HepG2 (cell line): Measurements from ENCODE around the gene AP3D1. TPM values are rescaled to one million over a fixed set of nuclear protein-coding genes. Genes with fewer than 3 reads are reported as not detected.
"Not testable (repeated sequence)": the region's sequence is repeated elsewhere in the genome, so short reads cannot be mapped to it uniquely, and the experiment has no call there.

ENCODE experiments used
- HOXA3 ChIP-seq: sonication (generic); formaldehyde crosslinking; IDR thresholded peaks from 2 replicates; pipeline ENCODE4 v1.5.0; 2020; ENCODE audit warnings: missing genetic modification reagents
- KAT8 ChIP-seq: IDR thresholded peaks from 2 replicates; pipeline ENCODE4 v1.6.1; 2016; ENCODE audit warnings: missing genetic modification reagents, missing compliant biosample characterization
- KLF9 ChIP-seq: IDR thresholded peaks from 2 replicates; pipeline ENCODE4 v1.6.1; 2016; ENCODE audit warnings: low read depth
- NFYC ChIP-seq: IDR thresholded peaks from 2 replicates; pipeline ENCODE4 v1.6.1; 2016; ENCODE audit warnings: missing genetic modification reagents, missing compliant biosample characterization
- RXRB ChIP-seq: IDR thresholded peaks from 2 replicates; pipeline ENCODE4 v1.6.1; 2016; ENCODE audit warnings: borderline replicate concordance, missing genetic modification reagents, missing compliant biosample characterization
- YEATS2 ChIP-seq: sonication (generic); formaldehyde crosslinking; IDR thresholded peaks from 2 replicates; pipeline ENCODE4 v1.4.0; 2020; ENCODE audit warnings: missing genetic modification reagents, borderline replicate concordance
- ZNF430 ChIP-seq: sonication (generic); formaldehyde crosslinking; IDR thresholded peaks from 2 replicates; pipeline ENCODE4 v1.9.0; 2021; ENCODE audit warnings: mild to moderate bottlenecking, missing genetic modification reagents
- ZNF605 ChIP-seq: sonication (generic); formaldehyde crosslinking; IDR thresholded peaks from 2 replicates; pipeline ENCODE4 v1.8.0; 2022; ENCODE audit warnings: mild to moderate bottlenecking, missing genetic modification reagents
- ZNF652 ChIP-seq: IDR thresholded peaks from 2 replicates; pipeline ENCODE4 v1.6.1; 2016; ENCODE audit warnings: low read depth, borderline replicate concordance
- polyA plus RNA-seq, 8 experiments: library from polyadenylated mRNA; depleted of rRNA in 3 of 8; stranded (reverse) in 7 of 8; unstranded in 1 of 8; fragments of >200 nt; fragmentation: Illumina TruSeq in 4 of 8; extraction: Trizol in 4 of 8; gene quantifications; 2 replicates each; pipeline versions ENCODE4 v1.2.1 to v1.2.3, GENCODE V29; 2011 to 2016; ENCODE audit warnings: low read depth in 4 of 8, missing spikeins in 1 of 8, mixed read lengths in 1 of 8; ENCODE audit not compliant: insufficient read depth in 1 of 8
- total RNA-seq, 5 experiments: library from RNA; depleted of rRNA; stranded (reverse); fragments of >200 nt; fragmentation: Illumina TruSeq; extraction: Trizol; gene quantifications; 2 replicates each; pipeline ENCODE4 v1.2.3, GENCODE V29; 2016; ENCODE audit warnings: low read depth in 1 of 5
- TF ChIP-seq, protein P1 (sequence below): IDR thresholded peaks from 2 replicates; pipeline ENCODE4 v1.6.1; 2016
- TF ChIP-seq, protein P2 (sequence below), 2 experiments: sonication (generic) in 1 of 2; formaldehyde crosslinking in 1 of 2; IDR thresholded peaks; 2 replicates each; pipeline versions ENCODE4 v1.6.1 to v1.9.0; 2014 to 2022; ENCODE audit warnings: antibody characterized with exemption in 1 of 2, borderline replicate concordance in 1 of 2, inconsistent platforms in 1 of 2, low read depth in 1 of 2, missing genetic modification reagents in 1 of 2
- TF ChIP-seq, protein P3 (sequence below): sonication (generic); formaldehyde crosslinking; IDR thresholded peaks from 2 replicates; pipeline ENCODE4 v1.4.0; 2020; ENCODE audit warnings: mild to moderate bottlenecking, missing genetic modification reagents, borderline replicate concordance
- TF ChIP-seq, protein P4 (sequence below): sonication (generic); formaldehyde crosslinking; IDR thresholded peaks from 2 replicates; pipeline ENCODE4 v1.5.0; 2020; ENCODE audit warnings: mild to moderate bottlenecking, missing genetic modification reagents

The AP3D1 gene
- total and polyA plus RNA-seq, 2 of the 13 experiments (the other 11 are each of a cell fraction or from before 2014, with no cell fraction given), result 68.0 to 82.6 TPM

DNA sequence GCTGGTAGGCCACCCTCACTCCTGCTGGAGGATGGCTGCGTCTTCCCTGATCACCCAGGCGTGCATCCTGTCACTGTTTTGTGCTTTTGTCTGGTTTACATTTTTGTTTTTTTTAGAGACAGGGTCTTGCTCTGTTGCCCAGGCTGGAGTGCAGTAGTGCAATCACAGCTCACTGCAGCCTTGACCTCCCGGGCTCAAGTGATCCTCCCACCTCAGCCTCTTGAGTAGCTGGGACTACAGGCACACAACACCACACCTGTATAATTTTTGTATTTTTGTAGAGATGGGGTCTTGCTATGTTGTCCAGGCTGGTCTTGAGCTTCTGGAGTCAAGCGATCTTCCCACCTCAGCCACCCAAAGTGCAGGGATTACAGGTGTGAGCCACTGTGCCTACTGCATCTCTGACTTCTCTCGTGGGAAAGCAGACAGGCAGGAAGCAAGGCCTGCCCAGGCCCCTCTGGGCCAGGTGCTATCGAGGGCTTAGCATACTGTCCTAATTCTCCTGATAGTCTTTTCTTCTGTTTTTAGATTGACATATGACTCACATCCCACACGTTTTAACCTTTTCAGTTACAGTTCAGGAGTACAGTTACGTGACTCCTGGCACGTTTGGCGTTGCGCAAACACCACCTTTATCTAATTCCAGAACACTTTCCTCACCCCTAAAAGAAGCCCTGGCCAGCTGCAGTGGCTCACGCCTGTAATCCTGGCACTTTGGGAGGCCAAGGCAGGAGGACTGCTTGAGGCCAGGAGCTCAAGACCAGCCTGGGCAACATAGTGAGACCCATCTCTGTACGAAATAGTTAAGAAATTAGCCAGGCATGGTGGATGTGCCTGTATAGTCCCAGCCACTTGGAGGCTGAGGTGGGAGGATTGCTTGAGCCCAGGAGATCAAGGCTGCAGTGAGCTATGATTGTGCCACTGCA, 64.4 kb downstream of the AP3D1 start (continued):
- peak; percentile 70; the same call in 1 of the 2 replicates for TF ChIP-seq YEATS2 (CRISPR knock-in tag)
- TF ChIP-seq KLF9 (CRISPR knock-in tag), result 0 out of 2 replicates have a peak, but pooled peaks have one; percentile 65
- peak; percentile 84 for TF ChIP-seq HOXA3 (CRISPR knock-in tag)
- peak; percentile 94 for TF ChIP-seq RXRB
- TF ChIP-seq, protein P1, sequence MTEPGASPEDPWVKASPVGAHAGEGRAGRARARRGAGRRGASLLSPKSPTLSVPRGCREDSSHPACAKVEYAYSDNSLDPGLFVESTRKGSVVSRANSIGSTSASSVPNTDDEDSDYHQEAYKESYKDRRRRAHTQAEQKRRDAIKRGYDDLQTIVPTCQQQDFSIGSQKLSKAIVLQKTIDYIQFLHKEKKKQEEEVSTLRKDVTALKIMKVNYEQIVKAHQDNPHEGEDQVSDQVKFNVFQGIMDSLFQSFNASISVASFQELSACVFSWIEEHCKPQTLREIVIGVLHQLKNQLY (CRISPR knock-in tag), result peak; percentile 71; the same call in 1 of the 2 replicates
- TF ChIP-seq, protein P2, sequence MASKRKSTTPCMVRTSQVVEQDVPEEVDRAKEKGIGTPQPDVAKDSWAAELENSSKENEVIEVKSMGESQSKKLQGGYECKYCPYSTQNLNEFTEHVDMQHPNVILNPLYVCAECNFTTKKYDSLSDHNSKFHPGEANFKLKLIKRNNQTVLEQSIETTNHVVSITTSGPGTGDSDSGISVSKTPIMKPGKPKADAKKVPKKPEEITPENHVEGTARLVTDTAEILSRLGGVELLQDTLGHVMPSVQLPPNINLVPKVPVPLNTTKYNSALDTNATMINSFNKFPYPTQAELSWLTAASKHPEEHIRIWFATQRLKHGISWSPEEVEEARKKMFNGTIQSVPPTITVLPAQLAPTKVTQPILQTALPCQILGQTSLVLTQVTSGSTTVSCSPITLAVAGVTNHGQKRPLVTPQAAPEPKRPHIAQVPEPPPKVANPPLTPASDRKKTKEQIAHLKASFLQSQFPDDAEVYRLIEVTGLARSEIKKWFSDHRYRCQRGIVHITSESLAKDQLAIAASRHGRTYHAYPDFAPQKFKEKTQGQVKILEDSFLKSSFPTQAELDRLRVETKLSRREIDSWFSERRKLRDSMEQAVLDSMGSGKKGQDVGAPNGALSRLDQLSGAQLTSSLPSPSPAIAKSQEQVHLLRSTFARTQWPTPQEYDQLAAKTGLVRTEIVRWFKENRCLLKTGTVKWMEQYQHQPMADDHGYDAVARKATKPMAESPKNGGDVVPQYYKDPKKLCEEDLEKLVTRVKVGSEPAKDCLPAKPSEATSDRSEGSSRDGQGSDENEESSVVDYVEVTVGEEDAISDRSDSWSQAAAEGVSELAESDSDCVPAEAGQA (IDR thresholded peaks at IDR 0.05; ENCODE audit: low read depth), result peak; percentile 47; the same call in 1 of the 2 replicates
- TF ChIP-seq, protein P2 (CRISPR knock-in tag; IDR thresholded peaks at IDR 0.05; ENCODE audit: borderline replicate concordance), result not testable (repeated sequence)
- TF ChIP-seq ZNF652 (CRISPR knock-in tag), result peak; percentile 97
- 0 out of 2 replicates have a peak, but pooled peaks have one; percentile 27 for TF ChIP-seq NFYC (CRISPR knock-in tag)
- peak; percentile 46; the same call in 1 of the 2 replicates for TF ChIP-seq ZNF605 (CRISPR knock-in tag)
- TF ChIP-seq KAT8 (CRISPR knock-in tag), result peak; percentile 80
- 0 out of 2 replicates have a peak, but pooled peaks have one; percentile 37 for TF ChIP-seq ZNF430 (CRISPR knock-in tag)
- TF ChIP-seq, protein P3, sequence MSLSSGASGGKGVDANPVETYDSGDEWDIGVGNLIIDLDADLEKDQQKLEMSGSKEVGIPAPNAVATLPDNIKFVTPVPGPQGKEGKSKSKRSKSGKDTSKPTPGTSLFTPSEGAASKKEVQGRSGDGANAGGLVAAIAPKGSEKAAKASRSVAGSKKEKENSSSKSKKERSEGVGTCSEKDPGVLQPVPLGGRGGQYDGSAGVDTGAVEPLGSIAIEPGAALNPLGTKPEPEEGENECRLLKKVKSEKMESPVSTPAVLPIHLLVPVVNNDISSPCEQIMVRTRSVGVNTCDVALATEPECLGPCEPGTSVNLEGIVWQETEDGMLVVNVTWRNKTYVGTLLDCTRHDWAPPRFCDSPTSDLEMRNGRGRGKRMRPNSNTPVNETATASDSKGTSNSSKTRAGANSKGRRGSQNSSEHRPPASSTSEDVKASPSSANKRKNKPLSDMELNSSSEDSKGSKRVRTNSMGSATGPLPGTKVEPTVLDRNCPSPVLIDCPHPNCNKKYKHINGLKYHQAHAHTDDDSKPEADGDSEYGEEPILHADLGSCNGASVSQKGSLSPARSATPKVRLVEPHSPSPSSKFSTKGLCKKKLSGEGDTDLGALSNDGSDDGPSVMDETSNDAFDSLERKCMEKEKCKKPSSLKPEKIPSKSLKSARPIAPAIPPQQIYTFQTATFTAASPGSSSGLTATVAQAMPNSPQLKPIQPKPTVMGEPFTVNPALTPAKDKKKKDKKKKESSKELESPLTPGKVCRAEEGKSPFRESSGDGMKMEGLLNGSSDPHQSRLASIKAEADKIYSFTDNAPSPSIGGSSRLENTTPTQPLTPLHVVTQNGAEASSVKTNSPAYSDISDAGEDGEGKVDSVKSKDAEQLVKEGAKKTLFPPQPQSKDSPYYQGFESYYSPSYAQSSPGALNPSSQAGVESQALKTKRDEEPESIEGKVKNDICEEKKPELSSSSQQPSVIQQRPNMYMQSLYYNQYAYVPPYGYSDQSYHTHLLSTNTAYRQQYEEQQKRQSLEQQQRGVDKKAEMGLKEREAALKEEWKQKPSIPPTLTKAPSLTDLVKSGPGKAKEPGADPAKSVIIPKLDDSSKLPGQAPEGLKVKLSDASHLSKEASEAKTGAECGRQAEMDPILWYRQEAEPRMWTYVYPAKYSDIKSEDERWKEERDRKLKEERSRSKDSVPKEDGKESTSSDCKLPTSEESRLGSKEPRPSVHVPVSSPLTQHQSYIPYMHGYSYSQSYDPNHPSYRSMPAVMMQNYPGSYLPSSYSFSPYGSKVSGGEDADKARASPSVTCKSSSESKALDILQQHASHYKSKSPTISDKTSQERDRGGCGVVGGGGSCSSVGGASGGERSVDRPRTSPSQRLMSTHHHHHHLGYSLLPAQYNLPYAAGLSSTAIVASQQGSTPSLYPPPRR (CRISPR knock-in tag), result peak; percentile 88
- TF ChIP-seq, protein P4, sequence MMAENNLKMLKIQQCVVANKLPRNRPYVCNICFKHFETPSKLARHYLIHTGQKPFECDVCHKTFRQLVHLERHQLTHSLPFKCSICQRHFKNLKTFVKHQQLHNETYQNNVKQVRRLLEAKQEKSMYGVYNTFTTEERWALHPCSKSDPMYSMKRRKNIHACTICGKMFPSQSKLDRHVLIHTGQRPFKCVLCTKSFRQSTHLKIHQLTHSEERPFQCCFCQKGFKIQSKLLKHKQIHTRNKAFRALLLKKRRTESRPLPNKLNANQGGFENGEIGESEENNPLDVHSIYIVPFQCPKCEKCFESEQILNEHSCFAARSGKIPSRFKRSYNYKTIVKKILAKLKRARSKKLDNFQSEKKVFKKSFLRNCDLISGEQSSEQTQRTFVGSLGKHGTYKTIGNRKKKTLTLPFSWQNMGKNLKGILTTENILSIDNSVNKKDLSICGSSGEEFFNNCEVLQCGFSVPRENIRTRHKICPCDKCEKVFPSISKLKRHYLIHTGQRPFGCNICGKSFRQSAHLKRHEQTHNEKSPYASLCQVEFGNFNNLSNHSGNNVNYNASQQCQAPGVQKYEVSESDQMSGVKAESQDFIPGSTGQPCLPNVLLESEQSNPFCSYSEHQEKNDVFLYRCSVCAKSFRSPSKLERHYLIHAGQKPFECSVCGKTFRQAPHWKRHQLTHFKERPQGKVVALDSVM (CRISPR knock-in tag), result peak; percentile 100
